Vagina (tissue), 2 donors: Measurements from ENCODE around the gene CCDC186. TPM values are rescaled to one million over a fixed set of nuclear protein-coding genes. Genes with fewer than 3 reads are reported as not detected.

Source experiments
- DNase-seq, 2 donors: peaks; one replicate each; pipeline ENCODE4 v3.0.0-alpha.2; 2017; ENCODE audit errors: extremely low spot score in 2 of 2
- H3K27ac ChIP-seq: fragments of 200-600 bp; sonication (generic); one replicate; pipeline ENCODE4 v1.5.1; 2019
- H3K27me3 ChIP-seq: fragments of 200-600 bp; sonication (generic); one replicate; pipeline ENCODE4 v1.5.1; 2019
- H3K36me3 ChIP-seq, 2 donors: fragments of 200-600 bp; sonication (generic); one replicate each; pipeline ENCODE4 v1.5.1; 2017 to 2019
- H3K4me1 ChIP-seq: fragments of 200-600 bp; sonication (generic); one replicate; pipeline ENCODE4 v1.5.1; 2019
- H3K4me3 ChIP-seq, 2 donors: fragments of 200-600 bp; sonication (generic); 1 replicate in 1 of 2; 2 replicates in 1 of 2; pipeline ENCODE4 v1.5.1; 2016 to 2019
- H3K9me3 ChIP-seq: fragments of 200-600 bp; sonication (generic); one replicate; pipeline ENCODE4 v1.5.1; 2019
- CTCF ChIP-seq, 3 experiments: fragments of 450-650 bp in 2 of 3; fragments of 200-600 bp in 1 of 3; sonication (generic) in 1 of 3; IDR thresholded peaks; one replicate each; pipeline ENCODE4 v1.5.1; 2017 to 2019; ENCODE audit warnings: antibody characterized with exemption in 3 of 3, mild to moderate bottlenecking in 2 of 3, moderate library complexity in 2 of 3
- POLR2A ChIP-seq, 2 donors: fragments of 450-650 bp; IDR thresholded peaks; one replicate each; pipeline ENCODE4 v1.6.1; 2017; ENCODE audit warnings: antibody characterized with exemption in 2 of 2, mild to moderate bottlenecking in 2 of 2, moderate library complexity in 2 of 2
- POLR2AphosphoS5 ChIP-seq, 2 donors: sonication (generic); formaldehyde crosslinking; IDR thresholded peaks; one replicate each; pipeline ENCODE4 v1.9.0; 2017; ENCODE audit warnings: antibody characterized with exemption in 2 of 2, mild to moderate bottlenecking in 2 of 2, low read depth in 1 of 2; ENCODE audit not compliant: insufficient read depth in 1 of 2
- intact Hi-C: fragments of 100-400 bp; cut with DNase I; formaldehyde crosslinking; loops from one replicate; pipeline ENCODE4 v1.15.1; 2023
- total RNA-seq: library from RNA; depleted of rRNA; stranded (reverse); fragments of >200 nt; gene quantifications from one replicate; pipeline ENCODE4 v1.2.3, GENCODE V29; 2016

Gene CCDC186
- total RNA-seq = 25.5 TPM

- peak; percentile 96 to 98 for DNase-seq
- Histone ChIP-seq H3K9me3 (no peaks in the 10 kb centered on the region), H3K4me1 (peaks cover 20% of the 10 kb centered on the region), H3K27ac (peak within 1 kb of the TSS; percentile 88), H3K27me3 (no peaks in the 10 kb centered on the region), H3K36me3 (no peaks in the 10 kb centered on the region), H3K4me3 (peak within 1 kb of the TSS; percentile 82 to 87)
- intact Hi-C loops = no loop called here
- TF ChIP-seq POLR2AphosphoS5 (IDR thresholded peaks at IDR 0.05; ENCODE audit: insufficient read depth in 1 of 2, low read depth in 1 of 2) (peak; percentile 44 to 88), CTCF (IDR thresholded peaks at IDR 0.05) (no peak), POLR2A (IDR thresholded peaks at IDR 0.05) (peak in 1 of 2 donors; percentile 36)
Measured at GRCh38 chr10:114173921-114174694, at the start of gene CCDC186. Gene CCDC186, minus strand, starts transcription at chr10:114174203. Its CDS starts 10,935 bp downstream, at chr10:114163268.

- intact Hi-C loops = no loop called here
- Histone ChIP-seq H3K4me3 (no peak overlapping the region), H3K9me3 (no peaks in the 10 kb centered on the region), H3K27me3 (no peaks in the 10 kb centered on the region), H3K27ac (no peak overlapping the region), H3K4me1 (no peaks in the 10 kb centered on the region), H3K36me3 (no peaks in the 10 kb centered on the region)
- DNase-seq = no peak
- TF ChIP-seq CTCF (IDR thresholded peaks at IDR 0.05) = no peak
Measured at GRCh38 chr10:114223066-114223465, 49.1 kb upstream of the CCDC186 start.

GRCh38 chr10:114221235-114221634 lies 47.2 kb upstream of the CCDC186 start:
- no peak overlapping the region for H3K27ac ChIP-seq
- intact Hi-C loops = no loop called here
- H3K27me3 ChIP-seq = no peaks in the 10 kb centered on the region
- H3K4me3 ChIP-seq = no peak overlapping the region
- H3K4me1 ChIP-seq = no peaks in the 10 kb centered on the region
- TF ChIP-seq POLR2AphosphoS5 (IDR thresholded peaks at IDR 0.05; ENCODE audit: insufficient read depth in 1 of 2, low read depth in 1 of 2) (no peak), CTCF (IDR thresholded peaks at IDR 0.05) (no peak), POLR2A (IDR thresholded peaks at IDR 0.05) (no peak)
- H3K36me3 ChIP-seq = no peaks in the 10 kb centered on the region
- H3K9me3 ChIP-seq = no peaks in the 10 kb centered on the region
- no peak for DNase-seq

- DNase-seq = no peak
- no peaks in the 10 kb centered on the region for H3K27me3 ChIP-seq
- no peaks in the 10 kb centered on the region for H3K9me3 ChIP-seq
- intact Hi-C loops = no loop called here
- no peaks in the 10 kb centered on the region for H3K4me1 ChIP-seq
- no peak overlapping the region for H3K4me3 ChIP-seq
- H3K27ac ChIP-seq = no peak overlapping the region
- no peak for TF ChIP-seq POLR2AphosphoS5 (IDR thresholded peaks at IDR 0.05; ENCODE audit: insufficient read depth in 1 of 2, low read depth in 1 of 2)
- no peak for TF ChIP-seq CTCF (IDR thresholded peaks at IDR 0.05)
- no peak for TF ChIP-seq POLR2A (IDR thresholded peaks at IDR 0.05)
- no peaks in the 10 kb centered on the region for H3K36me3 ChIP-seq
Measured at GRCh38 chr10:114220281-114220680, 46.3 kb upstream of the CCDC186 start.

- H3K27me3 ChIP-seq = no peaks in the 10 kb centered on the region
- no peak for TF ChIP-seq POLR2AphosphoS5 (IDR thresholded peaks at IDR 0.05; ENCODE audit: insufficient read depth in 1 of 2, low read depth in 1 of 2)
- no peak for TF ChIP-seq CTCF (IDR thresholded peaks at IDR 0.05)
- TF ChIP-seq POLR2A (IDR thresholded peaks at IDR 0.05) = no peak
- intact Hi-C loops = no loop called here
Measured at GRCh38 chr10:114215033-114215432, 41.0 kb upstream of the CCDC186 start.

More at GRCh38 chr10:114215033-114215432, 41.0 kb upstream of the CCDC186 start:
- H3K9me3 ChIP-seq = no peaks in the 10 kb centered on the region
- no peaks in the 10 kb centered on the region for H3K4me1 ChIP-seq
- no peaks in the 10 kb centered on the region for H3K36me3 ChIP-seq
- no peak overlapping the region for H3K4me3 ChIP-seq
- DNase-seq = no peak
- H3K27ac ChIP-seq = no peak overlapping the region
